ENCODE results near the gene PHTF2.

Gene PHTF2

GRCh38 chr7:77933394-77933793 lies 134.8 kb downstream of the PHTF2 start:
- DNase-seq (ENCODE audit: low read depth): no peak

- no peak for DNase-seq (ENCODE audit: low read depth)
Measured at GRCh38 chr7:77935652-77936348, 137.2 kb downstream of the PHTF2 start.

GRCh38 chr7:77940647-77941046 lies 142.1 kb downstream of the PHTF2 start:
- no peak for DNase-seq (ENCODE audit: low read depth)

- no peak for DNase-seq (ENCODE audit: low read depth)
Measured at GRCh38 chr7:77942431-77942830, 143.9 kb downstream of the PHTF2 start.

GRCh38 chr7:77944183-77945182 lies 145.9 kb downstream of the PHTF2 start:
- no peak for DNase-seq (ENCODE audit: low read depth)

- no peak for DNase-seq (ENCODE audit: low read depth)
Measured at GRCh38 chr7:77950548-77950947, 152.0 kb downstream of the PHTF2 start.

GRCh38 chr7:77954773-77955555 lies 156.4 kb downstream of the PHTF2 start:
- no peak for DNase-seq (ENCODE audit: low read depth)

- no peak for DNase-seq (ENCODE audit: low read depth)
Measured at GRCh38 chr7:77958436-77958835, 159.9 kb downstream of the PHTF2 start.

- DNase-seq (ENCODE audit: low read depth): no peak
Measured at GRCh38 chr7:77959080-77959479, 160.5 kb downstream of the PHTF2 start.

GRCh38 chr7:77960336-77960735 lies 161.8 kb downstream of the PHTF2 start:
- DNase-seq (ENCODE audit: low read depth): no peak

GRCh38 chr7:77967429-77967828 lies 168.9 kb downstream of the PHTF2 start:
- no peak for DNase-seq (ENCODE audit: low read depth)

- DNase-seq (ENCODE audit: low read depth): no peak
Measured at GRCh38 chr7:77971726-77972125, 173.2 kb downstream of the PHTF2 start.

GRCh38 chr7:77975672-77976480 lies 177.3 kb downstream of the PHTF2 start:
- DNase-seq (ENCODE audit: low read depth): no peak

GRCh38 chr7:77979219-77979618 lies 180.6 kb downstream of the PHTF2 start:
- no peak for DNase-seq (ENCODE audit: low read depth)

GRCh38 chr7:77980087-77980713 lies 181.6 kb downstream of the PHTF2 start:
- no peak for DNase-seq (ENCODE audit: low read depth)

- no peak for DNase-seq (ENCODE audit: low read depth)
Measured at GRCh38 chr7:77982926-77983550, 184.5 kb downstream of the PHTF2 start.

GRCh38 chr7:77983973-77984372 lies 185.4 kb downstream of the PHTF2 start:
- DNase-seq (ENCODE audit: low read depth): no peak

GRCh38 chr7:77985232-77985973 lies 186.8 kb downstream of the PHTF2 start:
- no peak for DNase-seq (ENCODE audit: low read depth)

- no peak for DNase-seq (ENCODE audit: low read depth)
Measured at GRCh38 chr7:77985974-77986339, 187.4 kb downstream of the PHTF2 start.
